Ovary (tissue), 9 donors: ENCODE measurements around the gene CMPK2. TPM values are rescaled to one million over a fixed set of nuclear protein-coding genes. Genes with fewer than 3 reads are reported as not detected.

Experiments used
- DNase-seq, 5 donors: peaks; one replicate each; pipeline ENCODE4 v3.0.0-alpha.2; 2019 to 2020
- H3K27ac ChIP-seq, 2 donors: fragments of 200-600 bp; one replicate each; pipeline versions ENCODE4 v1.5.1 to v1.8.0; 2019 to 2022
- H3K27me3 ChIP-seq: fragments of 200-600 bp; one replicate; pipeline ENCODE4 v1.8.0; 2022
- H3K36me3 ChIP-seq: fragments of 200-600 bp; sonication (generic); one replicate; pipeline ENCODE4 v1.5.1; 2019
- H3K4me1 ChIP-seq: one replicate; pipeline ENCODE4 v1.8.1; 2013; ENCODE audit warnings: mild to moderate bottlenecking, moderate library complexity; ENCODE audit not compliant: insufficient read depth
- H3K4me3 ChIP-seq: fragments of 200-600 bp; sonication (generic); one replicate; pipeline ENCODE4 v1.5.1; 2017
- H3K9me3 ChIP-seq, 2 donors: fragments of 200-600 bp in 1 of 2; sonication (generic) in 1 of 2; one replicate each; pipeline versions ENCODE4 v1.5.1 to v1.8.1; 2013 to 2019; ENCODE audit warnings: mild to moderate bottlenecking in 1 of 2, moderate library complexity in 1 of 2
- EP300 ChIP-seq: sonication (generic); formaldehyde crosslinking; IDR thresholded peaks from one replicate; pipeline ENCODE4 v1.6.1; 2017; ENCODE audit warnings: antibody characterized with exemption
- POLR2A ChIP-seq: fragments of 450-650 bp; IDR thresholded peaks from one replicate; pipeline ENCODE4 v1.6.1; 2017; ENCODE audit warnings: antibody characterized with exemption, mild to moderate bottlenecking, moderate library complexity
- WGBS, 3 donors: extraction: QIAGEN DNeasy Blood & Tissue Kit in 1 of 3; methylation state at CpG; one replicate each; pipeline versions ENCODE4 v1.1.5 to v1.1.7; 2013 to 2017; 5-methylcytosine and 5-hydroxymethylcytosine counted together
- intact Hi-C, 4 donors: fragments of 100-400 bp; cut with DNase I; formaldehyde crosslinking; loops; one replicate each; pipeline versions ENCODE4 v1.11.0 to v1.15.1; 2022 to 2023
- polyA plus RNA-seq, 2 donors: library from polyadenylated mRNA; stranded (reverse); fragments of 200-250 nt in 1 of 2; fragments of 350-450 nt in 1 of 2; fragmentation: Illumina TruSeq in 1 of 2; extraction: RNeasy Lipid Tissue Mini Kit (QIAGEN cat#74804) in 1 of 2; gene quantifications; one replicate each; pipeline ENCODE4 v1.2.3, GENCODE V29; 2013 to 2014
- total RNA-seq, 7 donors: library from RNA; depleted of rRNA in 2 of 7; stranded (reverse); fragments of >200 nt in 2 of 7; fragmentation: NEBNext Ultra II Directional in 3 of 7; extraction: Animal tissue kit (Norgen Biotek cat#: 25700) in 3 of 7; gene quantifications; one replicate each; pipeline versions ENCODE4 v1.1.0 to v1.2.4, GENCODE V29; 2016 to 2023
- TF ChIP-seq, protein P1 (sequence below), 3 donors: fragments of 450-650 bp in 2 of 3; fragments of 200-600 bp in 1 of 3; IDR thresholded peaks; one replicate each; pipeline versions ENCODE4 v1.5.1 to v1.8.0; 2016 to 2022; ENCODE audit warnings: antibody characterized with exemption in 3 of 3, mild to moderate bottlenecking in 1 of 3
- donor health status: DM: no; HTN: no; CAD: no; lungs with moderate emphysema.
- donor health status: DM: no; HTN: no; CAD: no.
- donor health status: Bipolar disorder and iron deficiency.
- donor health status: DM: yes; HTN: yes; CAD: no.
- donor health status: DM: no; HTN: no; CAD: no.
- donor health status: DM: yes; HTN: yes; CAD: no.

CMPK2 gene
- total and polyA plus RNA-seq, 9 donors = 2.7 to 11.5 (median 4.2) TPM

DNA sequence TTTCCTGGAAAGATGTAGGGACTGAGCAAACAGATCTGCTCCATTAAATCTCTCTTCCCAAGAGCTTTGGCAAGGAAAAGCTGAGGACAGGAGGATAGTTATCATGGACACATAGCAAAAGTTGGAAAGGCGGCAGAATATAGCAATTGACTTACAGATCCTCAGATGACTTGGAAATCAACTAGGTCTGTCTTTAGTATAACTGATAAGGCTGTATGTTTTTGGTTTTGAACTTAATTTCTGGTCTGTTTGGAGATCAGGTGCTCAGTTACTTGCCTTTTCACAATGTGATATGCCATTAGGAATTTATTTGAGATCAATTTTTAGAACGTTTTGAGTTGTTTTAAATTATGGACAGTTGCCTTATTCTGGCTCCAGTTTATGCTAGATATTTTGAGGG is 19.8 kb upstream of the CMPK2 start:
- no peaks in the 10 kb centered on the region for H3K36me3 ChIP-seq
- intact Hi-C loops = no loop called here

DNA sequence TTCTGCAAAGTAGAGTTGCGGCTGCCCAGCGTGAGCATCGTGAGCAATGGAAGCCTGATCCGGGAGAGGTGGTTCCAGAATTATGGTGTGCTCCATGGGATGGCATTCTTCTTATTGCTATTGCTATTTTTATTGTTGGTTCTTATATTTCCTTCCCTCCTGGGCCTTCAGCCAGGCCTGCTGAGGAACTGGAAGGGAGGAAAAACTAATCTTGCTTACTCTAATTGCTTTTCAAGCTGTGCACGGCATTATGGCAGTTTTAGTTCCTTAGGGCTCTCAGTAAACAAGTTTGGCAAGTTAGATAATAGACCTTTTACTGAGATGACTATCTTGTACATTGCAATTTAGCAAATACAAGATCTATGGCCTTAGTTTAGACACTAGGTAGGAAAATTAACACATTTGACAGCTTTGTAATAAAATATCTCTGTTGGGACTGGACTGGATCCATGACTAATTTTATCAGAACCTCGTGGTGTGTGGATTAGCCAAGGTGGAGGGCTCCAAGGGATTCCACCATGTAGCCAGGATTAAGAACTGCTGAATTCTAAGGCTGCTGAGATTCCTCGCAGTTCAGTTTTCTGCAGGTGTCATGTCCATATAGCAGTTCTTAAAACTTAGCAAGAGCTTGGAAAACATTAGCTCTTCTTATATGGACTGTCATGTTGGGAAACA is 17.9 kb upstream of the CMPK2 start:
- 56 to 72% (median 66%) methylated on average over 7 of the region's 7 CpGs for WGBS, 3 donors
- H3K27me3 ChIP-seq = no peaks in the 10 kb centered on the region
- H3K4me1 ChIP-seq = peaks cover 2% of the 10 kb centered on the region
- DNase-seq = no peak
- H3K36me3 ChIP-seq = no peaks in the 10 kb centered on the region
- H3K4me3 ChIP-seq = no peak overlapping the region
- no peak overlapping the region for H3K27ac ChIP-seq
- H3K9me3 ChIP-seq = no peaks in the 10 kb centered on the region
- TF ChIP-seq EP300 = no peak
- TF ChIP-seq, protein P1, sequence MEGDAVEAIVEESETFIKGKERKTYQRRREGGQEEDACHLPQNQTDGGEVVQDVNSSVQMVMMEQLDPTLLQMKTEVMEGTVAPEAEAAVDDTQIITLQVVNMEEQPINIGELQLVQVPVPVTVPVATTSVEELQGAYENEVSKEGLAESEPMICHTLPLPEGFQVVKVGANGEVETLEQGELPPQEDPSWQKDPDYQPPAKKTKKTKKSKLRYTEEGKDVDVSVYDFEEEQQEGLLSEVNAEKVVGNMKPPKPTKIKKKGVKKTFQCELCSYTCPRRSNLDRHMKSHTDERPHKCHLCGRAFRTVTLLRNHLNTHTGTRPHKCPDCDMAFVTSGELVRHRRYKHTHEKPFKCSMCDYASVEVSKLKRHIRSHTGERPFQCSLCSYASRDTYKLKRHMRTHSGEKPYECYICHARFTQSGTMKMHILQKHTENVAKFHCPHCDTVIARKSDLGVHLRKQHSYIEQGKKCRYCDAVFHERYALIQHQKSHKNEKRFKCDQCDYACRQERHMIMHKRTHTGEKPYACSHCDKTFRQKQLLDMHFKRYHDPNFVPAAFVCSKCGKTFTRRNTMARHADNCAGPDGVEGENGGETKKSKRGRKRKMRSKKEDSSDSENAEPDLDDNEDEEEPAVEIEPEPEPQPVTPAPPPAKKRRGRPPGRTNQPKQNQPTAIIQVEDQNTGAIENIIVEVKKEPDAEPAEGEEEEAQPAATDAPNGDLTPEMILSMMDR (IDR thresholded peaks at IDR 0.05) = no peak
- no peak for TF ChIP-seq POLR2A
- intact Hi-C loops = no loop called here

More for the DNA sequence above, 19.8 kb upstream of the CMPK2 start:
- TF ChIP-seq, protein P1 (IDR thresholded peaks at IDR 0.05) = no peak
- no peak for TF ChIP-seq EP300
- TF ChIP-seq POLR2A = no peak
- Histone ChIP-seq H3K27me3 (no peaks in the 10 kb centered on the region), H3K4me3 (no peak overlapping the region), H3K9me3 (no peaks in the 10 kb centered on the region), H3K27ac (no peak overlapping the region), H3K4me1 (peaks cover 2% of the 10 kb centered on the region)
- no peak for DNase-seq
- 81 to 90% (median 84%) methylated on average over 2 of the region's 2 CpGs for WGBS, 3 donors

DNA sequence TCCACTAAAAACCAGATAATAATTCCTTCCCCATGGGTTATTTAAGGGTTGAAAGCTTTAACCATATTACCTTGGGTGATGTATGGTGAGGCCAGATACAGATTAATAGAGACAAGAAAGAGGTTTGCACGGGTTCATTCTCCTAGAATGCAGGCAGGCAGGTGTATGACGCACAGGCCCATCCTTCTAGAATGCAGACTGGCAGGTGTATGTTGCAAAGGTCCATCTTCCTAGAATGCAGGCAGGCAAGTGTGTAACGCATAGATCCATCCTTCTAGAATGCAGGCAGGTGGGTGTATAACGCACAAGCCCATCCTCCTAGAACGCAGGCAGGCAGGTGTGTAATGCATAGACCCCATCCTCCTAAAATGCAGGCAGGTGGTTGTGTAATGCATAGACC is 15.8 kb upstream of the CMPK2 start:
- DNase-seq = no peak
- Histone ChIP-seq H3K4me1 (peaks cover 2% of the 10 kb centered on the region), H3K27me3 (no peaks in the 10 kb centered on the region), H3K4me3 (no peak overlapping the region), H3K36me3 (no peaks in the 10 kb centered on the region), H3K27ac (no peak overlapping the region), H3K9me3 (no peaks in the 10 kb centered on the region)
- TF ChIP-seq POLR2A (no peak), EP300 (no peak)
- TF ChIP-seq, protein P1 (IDR thresholded peaks at IDR 0.05) = no peak
- 93 to 95% (median 95%) methylated on average over 5 of the region's 5 CpGs for WGBS, 3 donors
- intact Hi-C loops = no loop called here

DNA sequence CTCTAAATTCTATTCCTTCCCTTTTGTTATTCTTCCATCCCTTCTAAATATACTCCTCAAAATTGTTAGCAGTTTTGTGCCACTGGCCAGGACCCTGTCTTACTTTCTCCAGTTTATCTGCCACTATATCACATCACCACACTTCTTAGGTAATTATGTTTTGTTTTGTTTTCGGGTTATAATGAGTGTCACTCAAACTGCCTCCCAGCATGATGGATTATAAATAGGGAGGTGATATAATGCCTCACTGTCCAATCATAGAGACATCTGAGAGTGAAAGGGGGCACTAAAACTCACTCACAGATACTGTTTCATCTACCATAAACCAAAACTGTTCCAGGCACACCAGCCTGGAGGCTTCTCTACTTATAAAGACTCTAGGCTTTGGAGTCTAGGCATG is 15.3 kb upstream of the CMPK2 start:
- Histone ChIP-seq H3K36me3 (no peaks in the 10 kb centered on the region), H3K4me3 (no peak overlapping the region), H3K27ac (no peak overlapping the region), H3K4me1 (peaks cover 2% of the 10 kb centered on the region), H3K9me3 (no peaks in the 10 kb centered on the region), H3K27me3 (no peaks in the 10 kb centered on the region)
- 66 to 83% (median 79%) methylated on average over 1 of the region's 1 CpG for WGBS, 3 donors
- no peak for DNase-seq
- intact Hi-C loops = no loop called here
- no peak for TF ChIP-seq EP300
- TF ChIP-seq POLR2A = no peak
- TF ChIP-seq, protein P1 (IDR thresholded peaks at IDR 0.05) = no peak
